GM12872 (cell line): ENCODE measurements around the gene OR52N5.
A peak's percentile ranks its signal among the peaks of the same experiment; 100 is the strongest.

ENCODE experiments used
- TF ChIP-seq, protein P1 (sequence below): IDR thresholded peaks from 3 replicates; pipeline ENCODE4 v1.5.1; 2011; ENCODE audit warnings: low read depth, mild to moderate bottlenecking, low read length, moderate library complexity; ENCODE audit not compliant: insufficient read depth

Gene OR52N5

DNA sequence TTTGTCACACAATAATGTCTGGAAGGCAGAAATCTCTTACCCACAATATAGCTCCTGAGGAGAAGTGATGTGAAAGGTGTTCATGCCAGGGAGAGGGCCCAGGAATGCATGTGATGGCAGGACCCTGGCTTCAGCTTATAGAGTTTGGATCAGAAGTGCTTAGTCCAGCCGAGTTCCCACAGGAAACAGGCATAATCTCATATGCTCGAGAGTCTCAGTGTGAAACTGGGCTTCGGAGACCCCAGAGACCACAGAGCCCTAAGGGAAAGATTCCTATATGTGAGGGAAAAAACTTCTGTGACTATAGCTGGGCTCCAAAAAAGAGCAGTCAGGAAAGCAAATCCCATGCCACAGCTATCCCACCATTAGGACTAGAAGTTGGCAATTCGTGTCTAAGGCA is at the start of gene OR52N5:
Gene OR52N5, minus strand, starts transcription at position 101 of the 400 bp plus-strand sequence. CDS start 4,721 bp downstream, outside the sequence.
- TF ChIP-seq, protein P1, sequence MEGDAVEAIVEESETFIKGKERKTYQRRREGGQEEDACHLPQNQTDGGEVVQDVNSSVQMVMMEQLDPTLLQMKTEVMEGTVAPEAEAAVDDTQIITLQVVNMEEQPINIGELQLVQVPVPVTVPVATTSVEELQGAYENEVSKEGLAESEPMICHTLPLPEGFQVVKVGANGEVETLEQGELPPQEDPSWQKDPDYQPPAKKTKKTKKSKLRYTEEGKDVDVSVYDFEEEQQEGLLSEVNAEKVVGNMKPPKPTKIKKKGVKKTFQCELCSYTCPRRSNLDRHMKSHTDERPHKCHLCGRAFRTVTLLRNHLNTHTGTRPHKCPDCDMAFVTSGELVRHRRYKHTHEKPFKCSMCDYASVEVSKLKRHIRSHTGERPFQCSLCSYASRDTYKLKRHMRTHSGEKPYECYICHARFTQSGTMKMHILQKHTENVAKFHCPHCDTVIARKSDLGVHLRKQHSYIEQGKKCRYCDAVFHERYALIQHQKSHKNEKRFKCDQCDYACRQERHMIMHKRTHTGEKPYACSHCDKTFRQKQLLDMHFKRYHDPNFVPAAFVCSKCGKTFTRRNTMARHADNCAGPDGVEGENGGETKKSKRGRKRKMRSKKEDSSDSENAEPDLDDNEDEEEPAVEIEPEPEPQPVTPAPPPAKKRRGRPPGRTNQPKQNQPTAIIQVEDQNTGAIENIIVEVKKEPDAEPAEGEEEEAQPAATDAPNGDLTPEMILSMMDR: no peak

DNA sequence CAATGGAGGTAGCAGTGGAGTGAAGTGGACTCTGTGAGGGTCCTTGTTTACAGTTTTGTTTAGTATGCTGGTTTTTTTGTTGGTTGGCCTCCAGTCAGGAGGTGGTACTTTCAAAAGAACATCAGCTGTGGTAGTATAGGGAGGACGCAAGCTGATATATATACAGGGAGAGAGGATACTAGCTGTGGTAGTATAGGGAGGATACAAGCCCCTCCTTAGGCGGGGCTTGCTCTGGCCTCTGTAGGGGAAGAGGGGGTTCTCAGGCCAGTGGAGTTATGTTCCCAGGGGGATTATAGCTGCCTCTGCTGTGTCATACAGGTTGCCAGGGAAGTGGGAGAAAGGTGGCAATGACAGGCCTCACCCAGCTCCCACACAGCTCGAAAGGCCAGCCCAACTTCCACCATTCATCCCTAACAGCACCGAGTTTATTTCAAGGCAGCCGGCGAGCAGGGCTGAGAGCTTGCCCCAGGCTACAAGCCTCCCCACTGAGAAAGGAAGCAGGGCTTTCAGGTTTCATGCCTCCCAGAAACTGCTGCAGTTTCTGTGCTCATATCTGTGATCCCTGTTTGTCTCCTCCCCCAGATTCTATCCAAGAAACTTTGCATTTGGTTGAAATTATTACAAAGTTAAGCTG is 48.2 kb upstream of the OR52N5 start:
- TF ChIP-seq, protein P1: no peak

DNA sequence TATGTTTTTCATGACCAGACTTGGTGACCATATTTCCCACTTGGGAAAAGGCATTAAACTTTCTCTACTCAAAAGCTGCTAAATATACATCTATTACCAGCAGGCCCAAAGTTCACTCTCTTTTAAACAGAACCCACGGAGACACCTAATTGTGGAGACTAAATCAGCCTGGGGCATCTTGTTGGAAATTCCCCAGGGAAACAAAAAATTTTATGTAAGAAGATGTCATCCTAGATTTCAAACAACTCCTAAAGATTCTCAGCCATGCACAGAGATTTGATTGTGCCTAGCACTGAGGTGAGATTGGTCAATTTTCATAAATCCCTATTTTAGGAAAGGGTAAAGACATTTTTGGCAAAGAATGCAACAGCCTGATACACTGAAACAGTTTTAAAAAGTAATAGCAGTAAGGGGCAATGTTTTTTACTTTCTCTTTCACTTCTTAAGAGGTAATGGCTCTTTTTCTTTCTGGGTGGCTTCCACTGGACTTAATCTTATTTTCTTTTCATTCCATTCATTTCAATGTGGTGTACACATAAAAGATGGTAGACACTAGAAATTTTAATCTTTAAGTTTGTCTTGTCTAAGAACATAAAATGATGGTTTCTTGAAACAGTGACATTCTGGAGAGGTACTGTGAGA is 35.2 kb upstream of the OR52N5 start:
- TF ChIP-seq, protein P1: no peak

GRCh38 chr11:5815534-5815933 is 32.4 kb upstream of the OR52N5 start:
- TF ChIP-seq, protein P1: no peak

- TF ChIP-seq, protein P1: no peak
Measured at GRCh38 chr11:5809905-5810795, 27.0 kb upstream of the OR52N5 start.

GRCh38 chr11:5809122-5809519 is 26.0 kb upstream of the OR52N5 start:
- TF ChIP-seq, protein P1: no peak

DNA sequence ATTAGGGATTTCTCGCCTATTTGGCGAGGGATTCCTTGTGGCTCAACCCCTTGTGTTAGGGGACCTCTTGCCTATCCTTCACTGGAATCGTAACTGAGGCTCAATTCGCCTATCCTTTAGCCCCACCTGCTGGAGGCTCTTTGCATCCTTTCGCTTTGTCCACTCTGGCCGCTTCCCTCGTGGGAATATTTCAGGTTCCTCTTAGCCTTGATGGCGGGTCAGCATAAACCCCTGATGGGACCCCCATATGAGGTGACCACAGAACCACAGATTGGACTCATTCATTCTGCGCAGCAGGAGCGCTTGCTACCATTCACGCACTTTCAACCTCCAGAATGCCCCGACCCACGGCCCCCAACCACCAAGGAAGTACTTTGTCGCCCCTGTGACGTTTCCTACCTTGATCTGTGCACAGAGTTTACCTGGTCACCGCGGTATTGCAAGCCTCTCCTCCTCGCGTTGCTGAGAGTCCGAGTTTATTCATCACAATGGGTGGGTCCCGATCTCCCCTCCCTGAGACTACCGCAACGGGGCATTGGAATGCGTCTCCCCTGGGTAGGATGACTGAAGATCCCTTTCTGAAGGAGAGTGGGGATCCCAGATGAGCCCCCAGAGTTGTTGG is 25.5 kb upstream of the OR52N5 start, which contains the start of gene OR52N2:
Gene OR52N2, plus strand, starts transcription at position 425 of the 622 bp plus-strand sequence. CDS start 11,412 bp downstream, outside the sequence.
- TF ChIP-seq, protein P1: peak; percentile 82
